ENCODE results near the gene LSP1. TPM values are rescaled to one million over a fixed set of nuclear protein-coding genes. Genes with fewer than 3 reads are reported as not detected.

LSP1 gene
- total RNA-seq, 1 donor from 2014 or later = 29.2 TPM

GRCh38 chr11:1924646-1925372 is 71.9 kb downstream of the LSP1 start:
- H3K36me3 ChIP-seq (ENCODE audit: control insufficient read depth in 3 of 3, insufficient read depth in 3 of 3, low read length in 3 of 3) = peaks cover 11 to 29% (median 28%) of the 10 kb centered on the region in 3 donors

DNA sequence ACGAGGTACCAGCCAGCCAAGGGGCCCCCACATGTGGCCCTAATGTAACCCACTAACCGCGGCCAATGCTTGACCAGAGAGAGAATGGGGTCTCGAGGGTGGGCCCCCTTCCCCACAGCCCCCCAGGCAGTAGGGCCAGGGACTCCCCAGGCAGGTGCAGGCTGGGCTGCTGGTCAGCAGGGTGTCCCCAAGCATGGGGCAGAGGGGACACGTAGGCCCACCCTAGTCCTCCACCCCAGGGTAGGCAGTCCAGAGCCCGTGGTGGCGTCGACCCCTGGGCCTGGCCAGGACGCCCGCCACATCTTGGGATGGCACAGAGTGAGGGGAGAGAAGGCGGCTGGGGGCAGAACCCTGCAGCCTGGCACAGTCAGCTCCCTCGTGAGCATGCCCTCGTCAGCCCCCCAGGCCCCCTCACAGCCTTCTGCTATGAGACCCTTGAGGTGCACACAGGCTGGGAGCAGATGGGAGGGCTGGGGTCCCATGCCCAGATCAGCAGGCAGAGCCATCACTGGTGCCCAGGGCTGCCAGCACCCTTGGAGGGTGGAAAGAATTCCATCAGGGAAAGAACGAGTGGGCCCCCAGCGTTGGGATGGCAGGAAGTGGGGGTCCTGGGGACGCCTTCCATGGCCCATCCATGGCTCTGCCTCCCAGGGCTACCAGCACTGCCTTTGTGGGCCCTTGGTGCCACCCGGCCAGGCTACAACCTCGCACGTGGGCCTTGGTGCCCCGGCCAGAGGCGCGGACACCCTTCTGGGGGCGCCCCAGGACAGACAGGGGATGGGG is 72.7 kb downstream of the LSP1 start:
- Histone ChIP-seq H3K27ac (ENCODE audit: low read depth, low read length) (peak overlapping the region; percentile 95), H3K9ac (ENCODE audit: low read depth in 1 of 3, low read length in 3 of 3) (peak overlapping the region in 2 of 3 donors; percentile 33 to 38), H3K9me3 (ENCODE audit: control insufficient read depth in 3 of 3, low read length in 3 of 3) (no peaks in the 10 kb centered on the region), H3K4me3 (ENCODE audit: low read length in 3 of 3) (peak overlapping the region in 1 of 3 donors; percentile 43), H3K36me3 (ENCODE audit: control insufficient read depth in 3 of 3, insufficient read depth in 3 of 3, low read length in 3 of 3) (peaks cover 11 to 32% (median 30%) of the 10 kb centered on the region in 3 donors), H3K27me3 (ENCODE audit: control insufficient read depth in 3 of 3, insufficient read depth in 3 of 3, low read length in 3 of 3) (no peaks in the 10 kb centered on the region), H3K4me1 (ENCODE audit: control insufficient read depth in 3 of 3, insufficient read depth in 3 of 3, low read length in 3 of 3) (peaks cover 75 to 92% (median 86%) of the 10 kb centered on the region in 3 donors)

More at GRCh38 chr11:1924646-1925372, 71.9 kb downstream of the LSP1 start:
- Histone ChIP-seq H3K4me1 (ENCODE audit: control insufficient read depth in 3 of 3, insufficient read depth in 3 of 3, low read length in 3 of 3) (peaks cover 75 to 90% (median 79%) of the 10 kb centered on the region in 3 donors), H3K9me3 (ENCODE audit: control insufficient read depth in 3 of 3, low read length in 3 of 3) (no peaks in the 10 kb centered on the region), H3K27ac (ENCODE audit: low read depth, low read length) (peak overlapping the region; percentile 95), H3K27me3 (ENCODE audit: control insufficient read depth in 3 of 3, insufficient read depth in 3 of 3, low read length in 3 of 3) (no peaks in the 10 kb centered on the region), H3K9ac (ENCODE audit: low read depth in 1 of 3, low read length in 3 of 3) (peak overlapping the region in 2 of 3 donors; percentile 50 to 57), H3K4me3 (ENCODE audit: low read length in 3 of 3) (peak overlapping the region in 1 of 3 donors; percentile 80)

DNA sequence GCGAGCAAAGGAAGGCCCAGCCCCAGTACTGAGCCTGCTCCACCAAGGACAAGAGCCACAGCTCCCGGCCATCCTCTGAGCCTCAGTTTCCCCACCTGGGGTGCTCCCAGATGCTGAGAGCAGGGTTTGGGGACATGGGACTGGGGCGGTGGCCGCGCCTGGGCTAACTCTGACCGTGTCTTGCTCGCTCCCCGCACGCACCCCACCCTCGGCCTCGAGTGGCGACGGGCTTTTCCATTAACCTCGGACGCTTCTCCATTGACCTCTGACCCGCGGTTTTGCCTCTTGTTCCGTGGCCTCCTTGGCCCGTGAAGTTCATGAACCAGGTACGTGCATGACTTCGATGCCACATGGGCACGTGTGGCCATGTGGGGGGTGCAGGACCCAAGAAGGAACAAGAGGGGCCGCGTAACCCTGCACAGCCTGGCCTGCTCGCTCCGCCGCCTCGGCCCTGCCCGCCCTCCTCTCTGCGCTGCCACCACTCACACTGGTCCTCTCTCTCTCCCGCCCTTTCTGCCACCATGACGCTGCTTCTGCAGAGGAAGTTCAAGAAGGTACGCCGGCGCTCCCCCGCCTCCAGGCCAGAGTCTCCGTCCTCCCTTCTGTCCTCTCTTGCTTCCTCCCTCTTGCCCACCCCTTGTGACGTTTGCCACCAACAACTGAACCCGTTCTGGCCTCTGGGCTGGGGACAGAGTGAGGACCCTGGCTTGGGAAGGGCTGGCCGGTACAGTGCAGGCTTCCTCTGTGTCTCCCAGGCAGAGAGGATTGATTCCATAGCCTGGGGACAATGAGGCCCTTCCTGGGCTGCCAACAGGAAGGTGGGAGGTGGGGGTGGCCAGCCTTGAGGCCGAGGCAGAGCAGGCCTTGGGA is 73.5 kb downstream of the LSP1 start:
- Histone ChIP-seq H3K4me1 (ENCODE audit: control insufficient read depth in 3 of 3, insufficient read depth in 3 of 3, low read length in 3 of 3) (peaks cover 68 to 91% (median 82%) of the 10 kb centered on the region in 3 donors), H3K4me3 (ENCODE audit: low read length in 3 of 3) (peak overlapping the region in 2 of 3 donors; percentile 29 to 43)

GRCh38 chr11:1927026-1927847 is 74.4 kb downstream of the LSP1 start:
- H3K27me3 ChIP-seq (ENCODE audit: control insufficient read depth in 3 of 3, insufficient read depth in 3 of 3, low read length in 3 of 3) = no peaks in the 10 kb centered on the region
- H3K9ac ChIP-seq (ENCODE audit: low read depth in 1 of 3, low read length in 3 of 3) = peak overlapping the region; percentile 12 to 64 (median 53)
- H3K4me3 ChIP-seq (ENCODE audit: low read length in 3 of 3) = peak overlapping the region; percentile 29 to 43 (median 30)
- peak overlapping the region; percentile 95 for H3K27ac ChIP-seq (ENCODE audit: low read depth, low read length)
- no peaks in the 10 kb centered on the region for H3K9me3 ChIP-seq (ENCODE audit: control insufficient read depth in 3 of 3, low read length in 3 of 3)
- peaks cover 11 to 43% (median 31%) of the 10 kb centered on the region in 3 donors for H3K36me3 ChIP-seq (ENCODE audit: control insufficient read depth in 3 of 3, insufficient read depth in 3 of 3, low read length in 3 of 3)
- H3K4me1 ChIP-seq (ENCODE audit: control insufficient read depth in 3 of 3, insufficient read depth in 3 of 3, low read length in 3 of 3) = peaks cover 65 to 89% (median 81%) of the 10 kb centered on the region in 3 donors

More for the DNA sequence above, 73.5 kb downstream of the LSP1 start:
- H3K9ac ChIP-seq (ENCODE audit: low read depth in 1 of 3, low read length in 3 of 3) = peak overlapping the region; percentile 12 to 64 (median 53)
- no peaks in the 10 kb centered on the region for H3K27me3 ChIP-seq (ENCODE audit: control insufficient read depth in 3 of 3, insufficient read depth in 3 of 3, low read length in 3 of 3)
- H3K36me3 ChIP-seq (ENCODE audit: control insufficient read depth in 3 of 3, insufficient read depth in 3 of 3, low read length in 3 of 3) = peaks cover 11 to 37% (median 32%) of the 10 kb centered on the region in 3 donors
- no peaks in the 10 kb centered on the region for H3K9me3 ChIP-seq (ENCODE audit: control insufficient read depth in 3 of 3, low read length in 3 of 3)
- peak overlapping the region; percentile 95 for H3K27ac ChIP-seq (ENCODE audit: low read depth, low read length)

GRCh38 chr11:1927848-1928469 is 75.1 kb downstream of the LSP1 start:
- H3K4me1 ChIP-seq (ENCODE audit: control insufficient read depth in 3 of 3, insufficient read depth in 3 of 3, low read length in 3 of 3) = peaks cover 58 to 88% (median 74%) of the 10 kb centered on the region in 3 donors
- H3K9me3 ChIP-seq (ENCODE audit: control insufficient read depth in 3 of 3, low read length in 3 of 3) = no peaks in the 10 kb centered on the region
- peak overlapping the region; percentile 95 for H3K27ac ChIP-seq (ENCODE audit: low read depth, low read length)
- H3K27me3 ChIP-seq (ENCODE audit: control insufficient read depth in 3 of 3, insufficient read depth in 3 of 3, low read length in 3 of 3) = no peaks in the 10 kb centered on the region
- H3K4me3 ChIP-seq (ENCODE audit: low read length in 3 of 3) = peak overlapping the region in 1 of 3 donors; percentile 30
- H3K9ac ChIP-seq (ENCODE audit: low read depth in 1 of 3, low read length in 3 of 3) = peak overlapping the region; percentile 10 to 64 (median 45)
- peaks cover 11 to 46% (median 33%) of the 10 kb centered on the region in 3 donors for H3K36me3 ChIP-seq (ENCODE audit: control insufficient read depth in 3 of 3, insufficient read depth in 3 of 3, low read length in 3 of 3)

DNA sequence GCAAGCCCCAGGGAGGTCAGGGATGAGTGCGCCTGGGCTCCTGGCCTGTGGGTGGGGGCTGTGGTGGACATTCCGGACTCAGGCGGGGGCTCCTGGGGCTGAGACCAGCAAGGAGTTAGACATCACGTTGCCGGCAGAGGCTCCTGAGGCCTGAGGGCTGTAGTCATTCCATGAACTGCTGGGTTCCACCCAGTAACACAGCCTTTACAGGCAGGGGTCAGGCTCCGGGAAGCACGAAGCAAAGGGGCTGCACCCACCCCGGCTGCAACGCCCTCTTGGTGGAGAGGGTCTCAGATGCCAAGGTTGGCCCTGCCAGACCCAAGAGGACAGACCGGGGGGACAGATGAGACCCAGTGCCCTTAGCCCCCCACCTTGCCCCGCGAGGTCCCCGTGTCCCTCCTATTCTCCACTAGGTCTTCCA is 75.6 kb downstream of the LSP1 start:
- no peaks in the 10 kb centered on the region for H3K27me3 ChIP-seq (ENCODE audit: control insufficient read depth in 3 of 3, insufficient read depth in 3 of 3, low read length in 3 of 3)
- peak overlapping the region; percentile 95 for H3K27ac ChIP-seq (ENCODE audit: low read depth, low read length)
- peaks cover 16 to 49% (median 34%) of the 10 kb centered on the region in 3 donors for H3K36me3 ChIP-seq (ENCODE audit: control insufficient read depth in 3 of 3, insufficient read depth in 3 of 3, low read length in 3 of 3)
- H3K4me3 ChIP-seq (ENCODE audit: low read length in 3 of 3) = no peak overlapping the region
- no peaks in the 10 kb centered on the region for H3K9me3 ChIP-seq (ENCODE audit: control insufficient read depth in 3 of 3, low read length in 3 of 3)
- peaks cover 52 to 88% (median 68%) of the 10 kb centered on the region in 3 donors for H3K4me1 ChIP-seq (ENCODE audit: control insufficient read depth in 3 of 3, insufficient read depth in 3 of 3, low read length in 3 of 3)
- peak overlapping the region in 2 of 3 donors; percentile 14 to 64 for H3K9ac ChIP-seq (ENCODE audit: low read depth in 1 of 3, low read length in 3 of 3)

GRCh38 chr11:1928891-1929541 is 76.1 kb downstream of the LSP1 start:
- Histone ChIP-seq H3K27me3 (ENCODE audit: control insufficient read depth in 3 of 3, insufficient read depth in 3 of 3, low read length in 3 of 3) (no peaks in the 10 kb centered on the region), H3K4me3 (ENCODE audit: low read length in 3 of 3) (no peak overlapping the region), H3K9me3 (ENCODE audit: control insufficient read depth in 3 of 3, low read length in 3 of 3) (no peaks in the 10 kb centered on the region), H3K4me1 (ENCODE audit: control insufficient read depth in 3 of 3, insufficient read depth in 3 of 3, low read length in 3 of 3) (peaks cover 48 to 89% (median 63%) of the 10 kb centered on the region in 3 donors), H3K27ac (ENCODE audit: low read depth, low read length) (peak overlapping the region; percentile 95), H3K36me3 (ENCODE audit: control insufficient read depth in 3 of 3, insufficient read depth in 3 of 3, low read length in 3 of 3) (peaks cover 21 to 51% (median 34%) of the 10 kb centered on the region in 3 donors), H3K9ac (ENCODE audit: low read depth in 1 of 3, low read length in 3 of 3) (no peak overlapping the region)

Data from skeletal muscle tissue (tissue), 4 donors.